Measurements from ENCODE around the gene MXI1. TPM values are rescaled to one million over a fixed set of nuclear protein-coding genes. Genes with fewer than 3 reads are reported as not detected.

The MXI1 gene
- total RNA-seq, 1 experiment from 2014 or later = 12.1 TPM

DNA sequence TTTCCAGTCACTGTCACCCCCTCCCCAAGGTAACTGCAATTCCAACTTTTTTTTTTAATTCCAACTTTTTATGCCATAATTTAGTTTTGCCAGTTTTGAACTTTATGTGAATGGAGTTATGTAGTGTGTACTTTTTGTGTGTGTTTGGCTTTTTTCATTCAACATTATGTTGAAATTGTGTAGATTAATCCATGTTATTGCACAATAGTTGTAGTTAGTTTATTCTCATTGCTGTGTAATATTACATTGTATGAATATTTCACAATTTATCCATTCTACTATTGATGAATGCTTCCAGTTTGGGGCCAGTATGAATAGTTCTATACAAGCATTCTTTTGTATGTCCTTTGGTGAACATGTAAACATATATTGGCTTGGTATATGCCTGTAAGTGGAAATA, 32.5 kb downstream of the MXI1 start:
- intact Hi-C loops (cut with micrococcal nuclease; ENCODE audit: unreplicated experiment) = no loop called here
- no peaks in the 10 kb centered on the region; the same call in 1 of the 2 replicates for H3K36me3 ChIP-seq (ENCODE audit: control insufficient read depth, insufficient read depth, low read length)
- TF ChIP-seq TCF7L2 (IDR thresholded peaks at IDR 0.05; ENCODE audit: low read depth, low read length) (no peak), SIN3A (IDR thresholded peaks at IDR 0.05; ENCODE audit: borderline replicate concordance, insufficient read depth, low read depth, low read length) (no peak), POLR2AphosphoS5 (IDR thresholded peaks at IDR 0.05; ENCODE audit: low read depth, low read length) (no peak)
- TF ChIP-seq, protein P1, sequence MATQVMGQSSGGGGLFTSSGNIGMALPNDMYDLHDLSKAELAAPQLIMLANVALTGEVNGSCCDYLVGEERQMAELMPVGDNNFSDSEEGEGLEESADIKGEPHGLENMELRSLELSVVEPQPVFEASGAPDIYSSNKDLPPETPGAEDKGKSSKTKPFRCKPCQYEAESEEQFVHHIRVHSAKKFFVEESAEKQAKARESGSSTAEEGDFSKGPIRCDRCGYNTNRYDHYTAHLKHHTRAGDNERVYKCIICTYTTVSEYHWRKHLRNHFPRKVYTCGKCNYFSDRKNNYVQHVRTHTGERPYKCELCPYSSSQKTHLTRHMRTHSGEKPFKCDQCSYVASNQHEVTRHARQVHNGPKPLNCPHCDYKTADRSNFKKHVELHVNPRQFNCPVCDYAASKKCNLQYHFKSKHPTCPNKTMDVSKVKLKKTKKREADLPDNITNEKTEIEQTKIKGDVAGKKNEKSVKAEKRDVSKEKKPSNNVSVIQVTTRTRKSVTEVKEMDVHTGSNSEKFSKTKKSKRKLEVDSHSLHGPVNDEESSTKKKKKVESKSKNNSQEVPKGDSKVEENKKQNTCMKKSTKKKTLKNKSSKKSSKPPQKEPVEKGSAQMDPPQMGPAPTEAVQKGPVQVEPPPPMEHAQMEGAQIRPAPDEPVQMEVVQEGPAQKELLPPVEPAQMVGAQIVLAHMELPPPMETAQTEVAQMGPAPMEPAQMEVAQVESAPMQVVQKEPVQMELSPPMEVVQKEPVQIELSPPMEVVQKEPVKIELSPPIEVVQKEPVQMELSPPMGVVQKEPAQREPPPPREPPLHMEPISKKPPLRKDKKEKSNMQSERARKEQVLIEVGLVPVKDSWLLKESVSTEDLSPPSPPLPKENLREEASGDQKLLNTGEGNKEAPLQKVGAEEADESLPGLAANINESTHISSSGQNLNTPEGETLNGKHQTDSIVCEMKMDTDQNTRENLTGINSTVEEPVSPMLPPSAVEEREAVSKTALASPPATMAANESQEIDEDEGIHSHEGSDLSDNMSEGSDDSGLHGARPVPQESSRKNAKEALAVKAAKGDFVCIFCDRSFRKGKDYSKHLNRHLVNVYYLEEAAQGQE (IDR thresholded peaks at IDR 0.05; ENCODE audit: insufficient read depth in 1 of 2, low read depth in 2 of 2, low read length in 1 of 2) = no peak
- TF ChIP-seq, protein P2, sequence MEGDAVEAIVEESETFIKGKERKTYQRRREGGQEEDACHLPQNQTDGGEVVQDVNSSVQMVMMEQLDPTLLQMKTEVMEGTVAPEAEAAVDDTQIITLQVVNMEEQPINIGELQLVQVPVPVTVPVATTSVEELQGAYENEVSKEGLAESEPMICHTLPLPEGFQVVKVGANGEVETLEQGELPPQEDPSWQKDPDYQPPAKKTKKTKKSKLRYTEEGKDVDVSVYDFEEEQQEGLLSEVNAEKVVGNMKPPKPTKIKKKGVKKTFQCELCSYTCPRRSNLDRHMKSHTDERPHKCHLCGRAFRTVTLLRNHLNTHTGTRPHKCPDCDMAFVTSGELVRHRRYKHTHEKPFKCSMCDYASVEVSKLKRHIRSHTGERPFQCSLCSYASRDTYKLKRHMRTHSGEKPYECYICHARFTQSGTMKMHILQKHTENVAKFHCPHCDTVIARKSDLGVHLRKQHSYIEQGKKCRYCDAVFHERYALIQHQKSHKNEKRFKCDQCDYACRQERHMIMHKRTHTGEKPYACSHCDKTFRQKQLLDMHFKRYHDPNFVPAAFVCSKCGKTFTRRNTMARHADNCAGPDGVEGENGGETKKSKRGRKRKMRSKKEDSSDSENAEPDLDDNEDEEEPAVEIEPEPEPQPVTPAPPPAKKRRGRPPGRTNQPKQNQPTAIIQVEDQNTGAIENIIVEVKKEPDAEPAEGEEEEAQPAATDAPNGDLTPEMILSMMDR (IDR thresholded peaks at IDR 0.05) = no peak
- CTCF ChIA-PET = interaction anchor here (0.6 kb wide), 1 partner anchor 12 kb away, joined by 3 read pairs; no protein-coding TSS in a partner anchor
- no TSS peak for BruUV-seq (replicated peaks)
- no peak overlapping the region for H3K27ac ChIP-seq (ENCODE audit: low read length)
- in situ Hi-C loops (cut with HindIII; ENCODE audit: low pct_unique_long_range_greater_than_20kb, low sequenced_read_pairs) = no loop called here
- no peak for ATAC-seq
- H3K4me3 ChIP-seq (ENCODE audit: low read depth in 2 of 2, low read length in 2 of 2) = no peak overlapping the region
- no peaks in the 10 kb centered on the region for H3K27me3 ChIP-seq (ENCODE audit: control insufficient read depth, insufficient read depth, low read length)
- no peaks in the 10 kb centered on the region for H3K9me3 ChIP-seq (ENCODE audit: control insufficient read depth, insufficient read depth, low read depth, low read length)
- POLR2A ChIA-PET = no interaction called here
- no peak for DNase-seq (ENCODE audit: low read depth, low spot score)
- no peaks in the 10 kb centered on the region; the same call in 1 of the 2 replicates for H3K4me1 ChIP-seq (ENCODE audit: control insufficient read depth, insufficient read depth, low read length)

DNA sequence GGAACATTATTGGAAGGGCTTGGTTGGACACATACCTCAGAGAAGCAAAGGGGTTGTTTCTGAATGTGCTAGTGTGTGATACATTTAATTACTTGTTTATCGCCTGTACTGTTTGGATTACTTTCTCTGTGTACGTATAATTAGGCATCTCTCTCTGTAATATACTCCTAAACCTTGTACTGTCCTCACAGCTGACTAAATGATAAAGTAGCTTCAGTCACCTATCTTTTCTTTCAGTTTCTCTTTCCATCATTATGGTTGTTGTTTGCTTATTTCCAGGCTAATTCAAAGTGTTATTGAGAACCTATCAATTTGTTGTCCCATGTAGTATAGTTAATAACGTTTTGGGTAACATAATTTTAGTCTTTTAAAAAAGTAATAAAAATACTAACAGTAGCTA, 34.0 kb downstream of the MXI1 start:
- Histone ChIP-seq H3K36me3 (ENCODE audit: control insufficient read depth, insufficient read depth, low read length) (no peaks in the 10 kb centered on the region; the same call in 1 of the 2 replicates), H3K9me3 (ENCODE audit: control insufficient read depth, insufficient read depth, low read depth, low read length) (no peaks in the 10 kb centered on the region), H3K27me3 (ENCODE audit: control insufficient read depth, insufficient read depth, low read length) (no peaks in the 10 kb centered on the region), H3K27ac (ENCODE audit: low read length) (no peak overlapping the region), H3K4me1 (ENCODE audit: control insufficient read depth, insufficient read depth, low read length) (no peaks in the 10 kb centered on the region; the same call in 1 of the 2 replicates), H3K4me3 (ENCODE audit: low read depth in 2 of 2, low read length in 2 of 2) (no peak overlapping the region)
- ChIA-PET CTCF (no interaction called here), POLR2A (no interaction called here)
- in situ Hi-C loops (cut with HindIII; ENCODE audit: low pct_unique_long_range_greater_than_20kb, low sequenced_read_pairs) (no loop called here), intact Hi-C loops (cut with micrococcal nuclease; ENCODE audit: unreplicated experiment) (no loop called here)
- DNase-seq (ENCODE audit: low read depth, low spot score) (no peak), ATAC-seq (no peak)
- TF ChIP-seq, protein P2 (IDR thresholded peaks at IDR 0.05) = no peak
- no peak for TF ChIP-seq TCF7L2 (IDR thresholded peaks at IDR 0.05; ENCODE audit: low read depth, low read length)
- TF ChIP-seq SIN3A (IDR thresholded peaks at IDR 0.05; ENCODE audit: borderline replicate concordance, insufficient read depth, low read depth, low read length) = no peak
- TF ChIP-seq, protein P1 (IDR thresholded peaks at IDR 0.05; ENCODE audit: insufficient read depth in 1 of 2, low read depth in 2 of 2, low read length in 1 of 2) = no peak
- TF ChIP-seq POLR2AphosphoS5 (IDR thresholded peaks at IDR 0.05; ENCODE audit: low read depth, low read length) = no peak
- no TSS peak for BruUV-seq (replicated peaks)
